Stimulated activated CD4-positive, alpha-beta T cell treated with anti-CD3 and anti-CD28 coated beads, Interleukin-1b, Interleukin-23, amount 100 ng/mL, for 24 hours (primary cell): ENCODE measurements around the gene CACNG4.
"Not testable (repeated sequence)": the region's sequence is repeated elsewhere in the genome, so short reads cannot be mapped to it uniquely, and the experiment has no call there.

Experiments used
- DNase-seq, 4 experiments: peaks; one replicate each; pipeline ENCODE4 v3.0.0-alpha.2; 2020; ENCODE audit warnings: low read depth in 4 of 4, low spot score in 1 of 4

CACNG4 gene

GRCh38 chr17:67041119-67041518 lies 76.6 kb downstream of the CACNG4 start:
- not testable (repeated sequence) for DNase-seq

GRCh38 chr17:67041531-67041930 lies 77.0 kb downstream of the CACNG4 start:
- no peak for DNase-seq

GRCh38 chr17:67041941-67042899 lies 77.7 kb downstream of the CACNG4 start:
- DNase-seq, result no peak

GRCh38 chr17:67043283-67043682 lies 78.8 kb downstream of the CACNG4 start:
- DNase-seq, result no peak

GRCh38 chr17:67044016-67044772 lies 79.7 kb downstream of the CACNG4 start, which contains the start of gene CACNG1:
Gene CACNG1, plus strand, starts transcription at chr17:67044554. Its CDS starts 107 bp downstream, at chr17:67044661.
- no peak for DNase-seq

GRCh38 chr17:67044940-67045339 lies 80.4 kb downstream of the CACNG4 start:
- DNase-seq, result no peak

- no peak for DNase-seq
Observed at GRCh38 chr17:67046398-67046797, 81.9 kb downstream of the CACNG4 start.

- no peak for DNase-seq
Observed at GRCh38 chr17:67047382-67047781, 82.9 kb downstream of the CACNG4 start.

- DNase-seq, result no peak
Observed at GRCh38 chr17:67049025-67049739, 84.7 kb downstream of the CACNG4 start.

GRCh38 chr17:67050066-67050465 lies 85.6 kb downstream of the CACNG4 start:
- DNase-seq, result no peak

GRCh38 chr17:67050471-67051154 lies 86.1 kb downstream of the CACNG4 start:
- no peak for DNase-seq

- DNase-seq, result no peak
Observed at GRCh38 chr17:67051155-67051538, 86.6 kb downstream of the CACNG4 start.

GRCh38 chr17:67051837-67052236 lies 87.3 kb downstream of the CACNG4 start:
- DNase-seq, result no peak

- DNase-seq, result no peak
Observed at GRCh38 chr17:67052720-67053437, 88.4 kb downstream of the CACNG4 start.

GRCh38 chr17:67053438-67054000 lies 89.0 kb downstream of the CACNG4 start:
- DNase-seq, result no peak

- DNase-seq, result no peak
Observed at GRCh38 chr17:67054011-67054591, 89.6 kb downstream of the CACNG4 start.

GRCh38 chr17:67054608-67055007 lies 90.1 kb downstream of the CACNG4 start:
- DNase-seq, result no peak

- DNase-seq, result no peak
Observed at GRCh38 chr17:67055041-67055443, 90.5 kb downstream of the CACNG4 start.
